SK-N-SH treated with all-trans-retinoic acid at 6 μM for 48 hours (cell line): ENCODE results near the gene LRRC28.

Experiments
- ATAC-seq: fragments of 200-7000 bp; cut with Tn5 transposase; 3 replicates; pipeline ENCODE4 v1.9.1; 2020; ENCODE audit warnings: mild to moderate bottlenecking, moderate library complexity
- ARNTL ChIP-seq: fragments of 450-650 bp; formaldehyde crosslinking; IDR thresholded peaks from 2 replicates; pipeline ENCODE4 v1.5.0; 2020; ENCODE audit warnings: low read depth, mild to moderate bottlenecking, moderate library complexity, borderline replicate concordance
- BACH2 ChIP-seq: fragments of 250-450 bp; sonication (Bioruptor Pico); IDR thresholded peaks from 2 replicates; pipeline ENCODE4 v1.9.0; 2021; ENCODE audit warnings: mild to moderate bottlenecking, borderline replicate concordance
- CSDC2 ChIP-seq: fragments of 250-450 bp; sonication (Bioruptor Pico); IDR thresholded peaks from 2 replicates; pipeline ENCODE4 v1.5.0; 2020; ENCODE audit warnings: mild to moderate bottlenecking, moderate library complexity
- CSRNP3 ChIP-seq: fragments of 250-450 bp; sonication (Bioruptor Pico); IDR thresholded peaks from 2 replicates; pipeline ENCODE4 v1.5.1; 2021; ENCODE audit warnings: mild to moderate bottlenecking, moderate library complexity
- GLIS3 ChIP-seq: fragments of 250-450 bp; sonication (Bioruptor Pico); IDR thresholded peaks from 2 replicates; pipeline ENCODE4 v1.5.0; 2020; ENCODE audit warnings: mild to moderate bottlenecking, moderate library complexity
- ISL1 ChIP-seq: fragments of 250-450 bp; sonication (Bioruptor Pico); IDR thresholded peaks from 2 replicates; pipeline ENCODE4 v2.1.2; 2022; ENCODE audit warnings: mild to moderate bottlenecking, moderate library complexity
- OSR1 ChIP-seq: fragments of 250-450 bp; sonication (Bioruptor Pico); IDR thresholded peaks from 2 replicates; pipeline ENCODE4 v1.8.0; 2022; ENCODE audit warnings: moderate library complexity, mild to moderate bottlenecking, inconsistent platforms
- PATZ1 ChIP-seq: fragments of 250-450 bp; sonication (Bioruptor Pico); IDR thresholded peaks from 2 replicates; pipeline ENCODE4 v1.8.0; 2020; ENCODE audit warnings: mild to moderate bottlenecking, moderate library complexity, borderline replicate concordance
- PPARA ChIP-seq: fragments of 250-450 bp; sonication (Bioruptor Pico); IDR thresholded peaks from 2 replicates; pipeline ENCODE4 v1.5.0; 2020; ENCODE audit warnings: mild to moderate bottlenecking, borderline replicate concordance
- RARB ChIP-seq: fragments of 250-450 bp; sonication (Bioruptor Pico); IDR thresholded peaks from 2 replicates; pipeline ENCODE4 v1.8.0; 2021; ENCODE audit warnings: mild to moderate bottlenecking, moderate library complexity
- SNAI2 ChIP-seq: fragments of 250-450 bp; sonication (Bioruptor Pico); IDR thresholded peaks from 2 replicates; pipeline ENCODE4 v1.5.0; 2020; ENCODE audit warnings: mild to moderate bottlenecking, moderate library complexity
- TOX ChIP-seq: fragments of 250-450 bp; sonication (Bioruptor Pico); IDR thresholded peaks from 2 replicates; pipeline ENCODE4 v1.8.0; 2021; ENCODE audit warnings: mild to moderate bottlenecking, moderate library complexity, borderline replicate concordance
- TSHZ2 ChIP-seq: fragments of 250-450 bp; sonication (Bioruptor Pico); IDR thresholded peaks from 2 replicates; pipeline ENCODE4 v1.5.0; 2020; ENCODE audit warnings: mild to moderate bottlenecking, moderate library complexity
- ZC3H10 ChIP-seq: fragments of 250-450 bp; sonication (Bioruptor Pico); IDR thresholded peaks from 2 replicates; pipeline ENCODE4 v1.5.1; 2021; ENCODE audit warnings: mild to moderate bottlenecking, moderate library complexity
- ZFP3 ChIP-seq: fragments of 250-450 bp; sonication (Bioruptor Pico); IDR thresholded peaks from 2 replicates; pipeline ENCODE4 v1.5.0; 2020; ENCODE audit warnings: mild to moderate bottlenecking, moderate library complexity
- ZFP30 ChIP-seq: fragments of 450-650 bp; formaldehyde crosslinking; IDR thresholded peaks from 2 replicates; pipeline ENCODE4 v1.5.0; 2022; ENCODE audit warnings: mild to moderate bottlenecking, moderate library complexity
- ZNF565 ChIP-seq: fragments of 450-650 bp; formaldehyde crosslinking; conservative IDR thresholded peaks from 2 replicates; pipeline ENCODE4 v1.5.0; 2020; ENCODE audit warnings: low read depth, mild to moderate bottlenecking, moderate library complexity

Gene LRRC28

GRCh38 chr15:99433026-99433756, 181.9 kb downstream of the LRRC28 start:
- TF ChIP-seq ARNTL (no peak), ZNF565 (CRISPR knock-in tag) (no peak), CSDC2 (no peak), RARB (CRISPR knock-in tag) (no peak), BACH2 (no peak), ZFP30 (CRISPR knock-in tag) (no peak), TSHZ2 (CRISPR knock-in tag) (no peak), OSR1 (CRISPR knock-in tag) (no peak), PPARA (CRISPR knock-in tag) (no peak), SNAI2 (CRISPR knock-in tag) (no peak), PATZ1 (CRISPR knock-in tag) (no peak), ZFP3 (CRISPR knock-in tag) (no peak)
- ATAC-seq: no peak

GRCh38 chr15:99433757-99434450, 182.6 kb downstream of the LRRC28 start:
- TF ChIP-seq SNAI2 (CRISPR knock-in tag) (no peak), GLIS3 (CRISPR knock-in tag) (no peak), TOX (CRISPR knock-in tag) (no peak), PPARA (CRISPR knock-in tag) (no peak), ZC3H10 (CRISPR knock-in tag) (no peak), ARNTL (no peak), TSHZ2 (CRISPR knock-in tag) (no peak), BACH2 (no peak), PATZ1 (CRISPR knock-in tag) (no peak), ISL1 (no peak), CSDC2 (no peak), RARB (CRISPR knock-in tag) (no peak), CSRNP3 (CRISPR knock-in tag) (no peak)

More at GRCh38 chr15:99433757-99434450, 182.6 kb downstream of the LRRC28 start:
- no peak for ATAC-seq
